ENCODE results near the gene CLDN22.

Gene CLDN22

DNA sequence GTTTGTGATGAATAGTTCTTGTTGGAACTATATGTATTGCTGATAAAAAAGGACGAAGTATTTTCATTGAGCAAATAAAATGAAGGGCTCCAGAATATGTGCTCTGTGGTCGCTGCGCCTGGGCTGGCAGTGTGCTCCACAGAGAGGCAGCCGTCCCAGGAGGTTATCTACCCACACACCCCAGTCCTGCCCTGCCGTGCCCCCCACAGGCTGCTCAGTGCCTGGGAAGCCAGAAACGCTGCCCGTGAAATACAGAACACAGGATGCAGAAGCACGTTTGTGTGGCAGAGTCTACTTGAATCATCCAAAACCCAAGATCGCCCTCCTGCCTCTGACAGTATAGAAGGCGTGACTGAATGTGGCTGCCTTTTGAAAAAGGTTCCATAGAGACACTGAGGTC lies 1.4 kb downstream of the CLDN22 start:
- no peak for DNase-seq

GRCh38 chr4:183314806-183315205 lies 5.3 kb downstream of the CLDN22 start:
- no peak for DNase-seq

- no peak for DNase-seq
These were observed 5.7 kb downstream of the CLDN22 start for GRCh38 chr4:183314336-183314735.

DNA sequence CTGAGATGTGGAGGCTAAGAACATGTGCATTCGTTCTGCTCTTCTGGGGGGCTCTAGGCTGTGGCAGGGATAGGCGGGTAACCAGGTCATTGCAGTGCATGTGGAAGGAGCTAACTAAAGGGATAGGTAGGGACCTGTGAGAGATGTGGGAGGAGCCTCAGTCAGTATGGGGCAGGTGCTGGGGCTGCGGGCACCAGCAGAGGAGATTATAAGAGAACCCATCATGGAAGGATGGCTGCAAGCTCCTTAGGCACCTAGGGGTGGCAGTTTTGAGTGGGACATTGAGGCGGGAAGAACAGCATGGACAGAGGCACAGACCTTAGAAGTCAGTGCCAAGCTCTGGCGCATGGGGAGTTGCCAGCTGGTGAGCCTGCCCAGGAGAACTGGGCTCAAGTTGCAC lies 7.2 kb downstream of the CLDN22 start:
- no peak for DNase-seq

- DNase-seq: no peak
These were observed 13.3 kb downstream of the CLDN22 start for GRCh38 chr4:183306811-183307210.

GRCh38 chr4:183304538-183304937 lies 15.5 kb downstream of the CLDN22 start:
- no peak for DNase-seq

DNA sequence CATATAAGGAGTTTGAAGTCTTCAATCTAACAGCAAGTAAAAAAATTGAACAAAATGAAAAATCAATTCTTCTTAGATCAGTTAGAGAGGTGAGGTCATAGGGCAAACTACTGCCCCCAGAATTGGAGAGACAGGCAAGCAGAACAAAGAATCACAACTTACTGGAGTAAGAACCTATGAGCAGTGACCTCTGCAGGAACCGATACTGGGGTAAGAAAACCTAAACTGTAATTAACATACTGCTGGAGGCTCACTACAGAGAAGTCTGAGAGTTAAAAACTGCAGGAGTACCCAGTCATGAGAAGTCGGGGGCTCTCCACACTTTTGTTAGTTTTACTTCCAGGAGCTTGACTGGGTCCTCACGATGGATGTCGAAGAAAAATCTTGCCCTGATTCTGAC lies 16.0 kb downstream of the CLDN22 start:
- DNase-seq: no peak

GRCh38 chr4:183303301-183303700 lies 16.8 kb downstream of the CLDN22 start:
- DNase-seq: no peak

DNA sequence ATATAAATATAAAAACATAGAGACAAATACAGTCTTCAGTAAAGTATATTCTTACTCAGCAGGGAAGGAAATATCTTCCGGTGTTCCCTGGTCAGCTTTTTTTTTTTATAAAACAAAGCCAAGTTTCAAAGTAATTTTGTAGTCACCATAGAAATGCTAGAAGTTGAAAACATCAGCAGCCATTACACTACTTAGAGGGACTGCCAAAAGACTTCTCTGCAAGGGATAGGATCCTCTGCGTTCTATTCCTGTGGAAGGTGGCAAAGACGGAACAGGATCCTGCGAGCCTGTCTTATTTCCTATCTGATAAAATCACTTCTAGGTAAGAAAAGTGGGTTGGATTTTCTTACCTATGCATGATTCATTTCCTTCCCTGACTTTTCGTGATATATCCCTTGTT lies 19.4 kb downstream of the CLDN22 start:
- DNase-seq: no peak

- no peak for DNase-seq
These were observed 20.0 kb downstream of the CLDN22 start for GRCh38 chr4:183300070-183300469.

DNA sequence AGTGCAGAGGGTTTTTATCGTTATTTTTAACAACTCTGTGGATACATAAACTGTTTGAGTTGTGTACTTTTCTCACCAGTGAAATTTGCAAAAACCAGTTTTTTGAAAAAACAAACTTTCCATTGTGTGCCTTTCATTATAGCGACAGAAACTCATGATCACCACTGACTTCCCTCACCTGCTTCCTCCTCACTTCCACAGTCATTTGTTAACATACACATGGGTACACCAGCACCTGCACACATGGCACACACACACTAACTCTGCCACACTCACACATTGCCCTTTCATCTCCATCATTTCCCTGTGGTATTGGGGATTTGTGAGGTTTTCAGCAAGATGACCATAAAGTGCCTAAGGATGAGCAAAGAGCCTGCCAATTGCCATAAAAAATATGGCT lies 20.6 kb downstream of the CLDN22 start:
- DNase-seq: no peak

GRCh38 chr4:183297675-183298074 lies 22.4 kb downstream of the CLDN22 start:
- no peak for DNase-seq

- DNase-seq: no peak
These were observed 24.4 kb downstream of the CLDN22 start for GRCh38 chr4:183295711-183296110.

DNA sequence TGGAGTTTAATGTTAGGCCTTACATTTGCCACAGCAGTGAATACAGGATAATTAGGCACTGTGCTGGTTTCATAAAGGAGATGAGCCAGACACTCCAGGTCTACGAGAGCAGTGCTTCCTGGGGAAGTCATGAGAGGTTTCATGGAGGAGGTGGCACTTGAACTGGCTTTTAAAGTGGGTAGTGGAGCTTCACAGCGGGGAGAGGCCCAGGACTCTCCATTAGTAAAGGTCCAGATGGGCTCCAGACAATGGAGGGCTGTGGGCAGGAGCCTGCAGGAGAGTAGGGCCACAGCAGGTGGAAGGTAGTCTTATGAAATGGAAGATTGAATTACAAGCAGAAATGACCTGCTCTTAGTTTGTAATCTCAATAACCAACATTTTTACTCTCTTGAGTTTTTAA lies 29.0 kb downstream of the CLDN22 start:
- no peak for DNase-seq

DNA sequence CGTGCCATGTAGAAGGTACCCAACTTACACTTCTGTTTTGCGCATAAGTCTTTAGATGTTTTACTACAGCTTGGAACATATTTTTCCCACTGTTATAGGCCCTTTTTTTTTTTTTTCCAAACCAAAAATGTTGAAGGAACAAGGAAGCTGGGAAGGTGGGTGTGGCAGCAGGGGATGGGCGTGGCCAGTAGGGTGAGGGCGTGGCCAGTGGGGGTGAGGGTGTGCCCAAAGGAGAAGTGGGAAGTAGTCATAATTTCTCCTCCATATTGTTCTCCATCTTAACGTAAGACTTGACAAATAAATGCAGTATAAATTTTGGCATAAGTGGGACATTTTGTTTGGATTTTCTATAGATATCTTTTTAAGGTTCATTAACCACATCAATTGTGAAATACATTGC lies 30.4 kb downstream of the CLDN22 start:
- no peak for DNase-seq

DNA sequence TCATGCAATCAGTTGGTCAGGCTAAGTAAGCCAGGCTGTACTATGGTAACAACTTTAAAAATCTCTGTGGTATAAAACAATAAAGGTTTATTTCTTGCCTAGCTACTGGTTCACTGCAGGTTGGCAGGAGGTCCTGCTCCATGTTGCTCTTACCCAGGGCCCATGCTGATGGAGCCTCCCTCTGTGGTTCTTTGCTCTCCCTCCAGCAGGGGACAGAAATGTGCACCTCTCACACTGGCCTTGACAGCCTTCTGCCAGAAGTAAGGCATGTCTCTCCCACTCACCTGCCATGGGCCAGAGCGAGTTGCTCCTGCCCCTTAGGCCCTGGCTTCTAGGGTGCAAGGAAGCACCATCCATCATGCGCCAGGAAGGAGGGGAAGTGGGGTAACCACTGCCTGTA lies 31.1 kb downstream of the CLDN22 start:
- DNase-seq: no peak

DNA sequence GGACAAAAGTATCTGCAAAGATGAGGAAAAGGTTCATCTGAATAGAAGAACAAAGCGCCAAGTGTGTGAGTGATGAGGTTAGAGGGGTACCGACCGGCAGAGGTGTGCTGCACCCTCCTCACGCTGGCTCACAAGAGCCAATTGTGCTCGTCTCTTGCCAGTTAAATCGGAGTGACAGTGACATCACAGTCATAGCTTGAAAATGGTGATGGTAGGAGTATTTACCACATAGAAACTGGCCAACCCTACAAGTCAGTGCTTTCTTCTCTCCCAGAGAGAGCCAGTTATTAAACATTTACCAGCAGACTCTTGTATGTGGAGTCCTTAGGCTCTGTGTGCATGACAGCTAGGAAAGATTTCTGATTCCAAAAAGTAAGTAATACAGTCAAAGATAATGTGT lies 32.4 kb downstream of the CLDN22 start:
- no peak for DNase-seq

DNA sequence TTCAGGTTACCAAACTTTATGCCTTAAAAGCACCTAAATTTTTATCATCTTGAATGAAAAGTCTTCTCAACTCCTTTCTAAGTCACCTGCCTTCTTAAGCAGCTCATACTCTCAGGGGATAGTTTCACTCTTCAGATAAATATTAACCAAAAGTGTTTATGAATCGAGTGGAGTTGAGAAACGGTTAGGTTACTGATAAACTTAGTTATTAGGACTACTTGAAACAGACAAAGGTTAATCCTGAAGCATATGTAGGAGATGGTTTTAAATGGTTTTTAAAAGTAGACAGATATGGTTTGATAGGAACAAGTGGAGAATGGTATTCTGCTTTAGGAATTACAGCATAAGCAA lies 32.8 kb downstream of the CLDN22 start:
- DNase-seq: no peak

DNA sequence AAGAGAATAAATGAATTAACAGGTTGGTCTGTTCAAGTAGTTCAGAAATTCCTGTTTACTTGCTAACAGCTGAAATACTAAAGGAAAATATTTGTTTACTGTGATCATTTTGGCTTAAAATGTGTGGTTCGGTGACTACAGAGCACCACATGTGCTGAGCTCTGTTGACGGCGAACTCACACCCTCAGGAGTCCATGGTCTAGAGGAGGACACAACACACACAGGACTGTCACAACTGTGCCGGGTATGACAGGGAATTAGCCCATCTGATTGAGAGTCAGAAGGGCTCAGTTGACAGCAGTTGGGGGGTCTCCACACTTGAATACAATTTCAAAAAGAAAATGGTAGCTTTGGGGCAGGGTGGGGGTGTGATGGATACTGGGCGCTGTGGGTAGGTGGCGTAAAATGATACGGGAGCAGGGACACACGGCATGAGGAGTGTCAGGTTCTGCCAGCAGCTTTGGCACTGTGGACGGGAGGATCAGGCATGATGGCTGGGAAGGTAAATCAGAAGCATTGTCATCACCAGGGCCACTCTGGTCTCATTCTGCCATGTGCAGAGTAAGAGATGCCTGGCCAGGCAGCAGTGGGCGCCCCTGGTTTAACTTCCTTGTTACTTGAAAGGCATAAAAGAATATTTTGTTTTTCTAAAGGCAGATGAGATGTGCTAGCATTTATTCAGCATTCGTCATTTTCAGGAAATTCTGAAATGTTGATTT lies 33.3 kb downstream of the CLDN22 start:
- no peak for DNase-seq

DNA sequence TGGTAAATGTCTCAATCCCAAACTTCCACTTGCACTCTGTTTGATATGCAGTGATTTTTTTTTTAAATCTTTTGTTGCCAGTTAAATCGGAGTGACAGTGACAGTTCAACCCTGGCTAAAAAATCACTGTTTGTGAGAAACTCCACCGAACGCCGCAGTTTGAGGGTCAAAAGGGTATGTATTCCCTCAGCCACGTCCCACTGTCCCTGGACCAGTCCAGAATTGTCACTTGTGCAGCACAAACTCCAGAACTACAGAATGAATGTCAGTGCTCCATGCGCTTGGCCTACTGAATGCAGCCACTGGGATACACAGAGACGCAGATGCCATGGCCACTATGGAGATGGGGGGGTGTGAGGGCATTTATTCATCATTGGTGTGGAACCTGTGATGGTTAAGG lies 34.2 kb downstream of the CLDN22 start:
- no peak for DNase-seq

DNA sequence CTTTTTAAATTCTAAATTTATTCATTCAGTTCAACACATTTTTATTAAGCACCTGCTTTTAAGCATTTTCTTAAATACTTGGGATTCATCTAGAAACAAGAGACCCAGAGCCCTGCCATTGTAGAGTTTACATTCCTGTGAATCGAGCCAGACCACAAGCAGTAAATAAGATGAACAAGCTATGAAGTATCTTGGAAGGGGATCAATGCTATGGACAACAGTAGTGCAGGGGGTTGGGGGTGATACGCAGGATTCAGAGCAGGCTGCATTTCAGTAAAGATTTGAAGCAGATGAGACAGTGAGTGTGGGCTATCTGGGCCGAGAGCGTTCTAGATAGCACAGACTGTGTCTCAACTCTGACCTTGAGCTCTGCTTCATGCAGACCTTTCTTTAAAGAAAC lies 35.1 kb downstream of the CLDN22 start:
- DNase-seq: no peak

DNA sequence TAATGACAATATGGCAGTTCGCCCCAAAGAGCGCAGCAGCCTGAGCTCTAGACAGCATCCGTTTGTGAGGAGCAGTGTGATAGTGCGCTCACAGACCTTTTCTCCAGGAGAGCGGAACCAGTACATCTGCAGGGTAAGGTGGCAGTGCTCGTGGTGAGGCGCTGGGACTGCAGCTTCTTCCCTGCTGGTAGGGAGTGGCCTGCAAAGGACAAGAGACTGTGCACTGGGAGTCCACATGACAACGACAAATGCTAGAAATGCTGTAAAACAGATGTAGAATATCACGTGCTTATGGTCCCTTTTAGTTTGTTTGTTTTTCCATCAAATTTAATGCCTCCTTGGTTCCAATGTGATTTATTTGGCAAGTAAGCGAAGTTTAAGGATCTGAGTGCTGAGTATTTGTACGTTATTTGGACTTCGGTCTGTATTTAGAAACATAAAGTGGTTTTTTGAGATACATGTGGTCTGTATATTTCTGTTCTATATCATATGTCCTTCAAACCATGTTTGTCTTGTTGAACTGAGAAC lies 35.8 kb downstream of the CLDN22 start:
- DNase-seq: no peak

GRCh38 chr4:183276106-183276505 lies 44.0 kb downstream of the CLDN22 start:
- no peak for DNase-seq

DNA sequence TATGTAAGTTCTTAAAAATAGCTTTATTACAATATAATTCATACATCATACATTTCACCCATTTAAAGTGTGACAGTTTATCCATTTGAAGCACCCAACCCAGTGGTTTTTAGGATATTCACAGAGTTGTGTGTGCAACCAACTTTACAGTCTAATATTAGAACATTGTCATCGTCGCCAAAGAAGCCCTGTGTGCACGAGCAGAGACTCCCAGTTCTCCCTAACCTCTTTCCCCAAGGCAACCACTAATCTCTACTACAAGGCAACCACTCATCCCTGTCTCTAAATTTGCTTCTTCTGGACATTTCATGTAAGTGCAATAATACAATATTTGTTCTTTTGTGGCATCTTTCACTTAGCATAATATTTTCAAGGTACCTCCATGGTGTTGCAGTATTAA lies 47.7 kb downstream of the CLDN22 start:
- DNase-seq: no peak

- no peak for DNase-seq
These were observed 51.5 kb downstream of the CLDN22 start for GRCh38 chr4:183268556-183268955.
